ENCODE data around the gene TBL1X. TPM values are rescaled to one million over a fixed set of nuclear protein-coding genes. Genes with fewer than 3 reads are reported as not detected.
A peak's percentile ranks its signal among the peaks of the same experiment; 100 is the strongest.

Gene TBL1X
- total and polyA plus RNA-seq, 2 of the 13 experiments (the other 11 are each of a cell fraction or from before 2014, with no cell fraction given) = 17.6 to 19.9 TPM

GRCh38 chrX:9467751-9468150 is 2.9 kb downstream of the TBL1X start:
- in situ Hi-C loops (cut with HindIII; ENCODE audit: extremely low pct_ligation_motif_present, low pct_unique_long_range_greater_than_20kb) = no loop called here
- intact Hi-C loops (cut with micrococcal nuclease; ENCODE audit: unreplicated experiment) = loop anchor here (10.0 kb wide), 2 partner anchors 97 to 147 kb away; no protein-coding TSS in a partner anchor
- TF ChIP-seq, protein P1, sequence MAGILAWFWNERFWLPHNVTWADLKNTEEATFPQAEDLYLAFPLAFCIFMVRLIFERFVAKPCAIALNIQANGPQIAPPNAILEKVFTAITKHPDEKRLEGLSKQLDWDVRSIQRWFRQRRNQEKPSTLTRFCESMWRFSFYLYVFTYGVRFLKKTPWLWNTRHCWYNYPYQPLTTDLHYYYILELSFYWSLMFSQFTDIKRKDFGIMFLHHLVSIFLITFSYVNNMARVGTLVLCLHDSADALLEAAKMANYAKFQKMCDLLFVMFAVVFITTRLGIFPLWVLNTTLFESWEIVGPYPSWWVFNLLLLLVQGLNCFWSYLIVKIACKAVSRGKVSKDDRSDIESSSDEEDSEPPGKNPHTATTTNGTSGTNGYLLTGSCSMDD (CRISPR knock-in tag; IDR thresholded peaks at IDR 0.05) = no peak
- TF ChIP-seq ZNF550 (CRISPR knock-in tag; IDR thresholded peaks at IDR 0.05; ENCODE audit: borderline replicate concordance) (no peak), MIER3 (CRISPR knock-in tag; IDR thresholded peaks at IDR 0.05; ENCODE audit: borderline replicate concordance) (no peak), ZBTB10 (CRISPR knock-in tag; IDR thresholded peaks at IDR 0.05; ENCODE audit: borderline replicate concordance) (no peak), JUND (CRISPR knock-in tag; IDR thresholded peaks at IDR 0.05) (no peak), ELF1 (CRISPR knock-in tag; IDR thresholded peaks at IDR 0.05) (no peak), KMT2B (CRISPR knock-in tag; IDR thresholded peaks at IDR 0.05) (no peak), RFX1 (IDR thresholded peaks at IDR 0.05) (no peak), ZNF296 (CRISPR knock-in tag; conservative IDR thresholded peaks at IDR 0.05) (no peak), NR2F6 (IDR thresholded peaks at IDR 0.05) (no peak), NR2F6 (CRISPR knock-in tag; IDR thresholded peaks at IDR 0.05) (no peak), FOXP1 (IDR thresholded peaks at IDR 0.05) (no peak), FOXP1 (CRISPR knock-in tag; IDR thresholded peaks at IDR 0.05) (no peak), ZNF577 (CRISPR knock-in tag; IDR thresholded peaks at IDR 0.05; ENCODE audit: borderline replicate concordance, low read depth) (no peak), DNMT1 (CRISPR knock-in tag; IDR thresholded peaks at IDR 0.05) (no peak), ARNTL (CRISPR knock-in tag; IDR thresholded peaks at IDR 0.05) (no peak), FLYWCH1 (CRISPR knock-in tag; IDR thresholded peaks at IDR 0.05) (no peak), SRSF4 (IDR thresholded peaks at IDR 0.05; ENCODE audit: low read depth, low read length, poor library complexity, severe bottlenecking) (no peak)
- TF ChIP-seq, protein P2, sequence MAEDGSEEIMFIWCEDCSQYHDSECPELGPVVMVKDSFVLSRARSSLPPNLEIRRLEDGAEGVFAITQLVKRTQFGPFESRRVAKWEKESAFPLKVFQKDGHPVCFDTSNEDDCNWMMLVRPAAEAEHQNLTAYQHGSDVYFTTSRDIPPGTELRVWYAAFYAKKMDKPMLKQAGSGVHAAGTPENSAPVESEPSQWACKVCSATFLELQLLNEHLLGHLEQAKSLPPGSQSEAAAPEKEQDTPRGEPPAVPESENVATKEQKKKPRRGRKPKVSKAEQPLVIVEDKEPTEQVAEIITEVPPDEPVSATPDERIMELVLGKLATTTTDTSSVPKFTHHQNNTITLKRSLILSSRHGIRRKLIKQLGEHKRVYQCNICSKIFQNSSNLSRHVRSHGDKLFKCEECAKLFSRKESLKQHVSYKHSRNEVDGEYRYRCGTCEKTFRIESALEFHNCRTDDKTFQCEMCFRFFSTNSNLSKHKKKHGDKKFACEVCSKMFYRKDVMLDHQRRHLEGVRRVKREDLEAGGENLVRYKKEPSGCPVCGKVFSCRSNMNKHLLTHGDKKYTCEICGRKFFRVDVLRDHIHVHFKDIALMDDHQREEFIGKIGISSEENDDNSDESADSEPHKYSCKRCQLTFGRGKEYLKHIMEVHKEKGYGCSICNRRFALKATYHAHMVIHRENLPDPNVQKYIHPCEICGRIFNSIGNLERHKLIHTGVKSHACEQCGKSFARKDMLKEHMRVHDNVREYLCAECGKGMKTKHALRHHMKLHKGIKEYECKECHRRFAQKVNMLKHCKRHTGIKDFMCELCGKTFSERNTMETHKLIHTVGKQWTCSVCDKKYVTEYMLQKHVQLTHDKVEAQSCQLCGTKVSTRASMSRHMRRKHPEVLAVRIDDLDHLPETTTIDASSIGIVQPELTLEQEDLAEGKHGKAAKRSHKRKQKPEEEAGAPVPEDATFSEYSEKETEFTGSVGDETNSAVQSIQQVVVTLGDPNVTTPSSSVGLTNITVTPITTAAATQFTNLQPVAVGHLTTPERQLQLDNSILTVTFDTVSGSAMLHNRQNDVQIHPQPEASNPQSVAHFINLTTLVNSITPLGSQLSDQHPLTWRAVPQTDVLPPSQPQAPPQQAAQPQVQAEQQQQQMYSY (CRISPR knock-in tag; IDR thresholded peaks at IDR 0.05) = no peak

More at GRCh38 chrX:9467751-9468150, 2.9 kb downstream of the TBL1X start:
- 73% methylated on average over 11 of the region's 11 CpGs for WGBS (ENCODE audit: low lambda C conversion rate)
- FAIRE-seq (no peak), DNase-seq (ENCODE audit: low spot score) (no peak), ATAC-seq (no peak)
- Histone ChIP-seq H3K79me2 (ENCODE audit: insufficient read depth, low read length) (peaks cover 55% of the 10 kb centered on the region), H3K9ac (ENCODE audit: insufficient read depth, low read depth, low read length) (no peak overlapping the region), H3K4me3 (replicated peaks in 1 of 3; ENCODE audit: insufficient read depth in 1 of 3, low read depth in 2 of 3, low read length in 3 of 3) (no peak overlapping the region; a peak in 1 of 6 replicates), H3K27me3 (ENCODE audit: control insufficient read depth in 1 of 2, insufficient read depth in 2 of 2, low read length in 2 of 2) (no peaks in the 10 kb centered on the region), H3K36me3 (replicated peaks in 1 of 2; ENCODE audit: control insufficient read depth in 1 of 2, insufficient read depth in 2 of 2, low read length in 2 of 2) (no peaks in the 10 kb centered on the region), H2AFZ (ENCODE audit: low read length) (no peak overlapping the region), H3K27ac (ENCODE audit: extremely low read length, insufficient read depth, low read length) (no peak overlapping the region), H4K20me1 (ENCODE audit: insufficient read depth, low read length) (peaks cover 16% of the 10 kb centered on the region; the same call in 1 of the 2 replicates), H3K4me1 (ENCODE audit: insufficient read depth, low read length) (peaks cover 48% of the 10 kb centered on the region), H3K4me2 (ENCODE audit: low read depth, low read length) (peak overlapping the region; percentile 76), H3K9me3 (ENCODE audit: low read length) (no peaks in the 10 kb centered on the region)
- no TSS peak for BruUV-seq (replicated peaks)
- ChIA-PET CTCF (ENCODE audit: low intra/inter-chr PET ratio, low total read pairs) (no interaction called here), POLR2A (no interaction called here)
